DND-41 (cell line): ENCODE measurements around the gene AMOT.
A peak's percentile ranks its signal among the peaks of the same experiment; 100 is the strongest.

Experiments
- ATAC-seq: fragments of 200-7000 bp; cut with Tn5 transposase; 3 replicates; pipeline ENCODE4 v1.9.1; 2021; ENCODE audit warnings: low read depth; ENCODE audit not compliant: insufficient read depth
- DNase-seq: peaks from one replicate; pipeline ENCODE4 v3.0.0-alpha.2; 2020
- H2AFZ ChIP-seq: 2 replicates; pipeline ENCODE4 v1.6.0; 2012; ENCODE audit warnings: low read depth, low read length
- H3K27ac ChIP-seq: 2 replicates; pipeline ENCODE4 v1.5.1; 2012; ENCODE audit warnings: low read length, inconsistent platforms
- H3K27me3 ChIP-seq: fragments of 200-600 bp; sonication (generic); 2 replicates; pipeline ENCODE4 v1.6.0; 2012; ENCODE audit warnings: low read length, mild to moderate bottlenecking, inconsistent platforms; ENCODE audit not compliant: insufficient read depth, poor library complexity
- H3K36me3 ChIP-seq: 2 replicates; pipeline ENCODE4 v1.5.1; 2012; ENCODE audit warnings: low read length, inconsistent platforms; ENCODE audit not compliant: insufficient read depth
- H3K4me1 ChIP-seq: 2 replicates; pipeline ENCODE4 v1.5.1; 2012; ENCODE audit warnings: mild to moderate bottlenecking, low read length; ENCODE audit not compliant: insufficient read depth
- H3K4me2 ChIP-seq: 2 replicates; pipeline ENCODE4 v1.6.0; 2012; ENCODE audit warnings: mild to moderate bottlenecking, moderate library complexity, low read length, inconsistent platforms; ENCODE audit not compliant: insufficient read depth
- H3K4me3 ChIP-seq, 2 experiments: fragments of 200-600 bp in 1 of 2; shearing (Covaris generic) in 1 of 2; 2 replicates each; pipeline ENCODE4 v1.5.1; 2012 to 2016; ENCODE audit warnings: inconsistent platforms in 2 of 2, low read length in 2 of 2, mild to moderate bottlenecking in 2 of 2, low read depth in 1 of 2, moderate library complexity in 1 of 2
- H3K79me2 ChIP-seq: 2 replicates; pipeline ENCODE4 v1.6.0; 2012; ENCODE audit warnings: low read length, inconsistent platforms; ENCODE audit not compliant: insufficient read depth
- H3K9ac ChIP-seq: 2 replicates; pipeline ENCODE4 v1.6.0; 2012; ENCODE audit warnings: low read depth, mild to moderate bottlenecking, inconsistent platforms, low read length, moderate library complexity
- H3K9me3 ChIP-seq: 2 replicates; pipeline ENCODE4 v1.5.1; 2012; ENCODE audit warnings: low read length, moderate library complexity, mild to moderate bottlenecking, inconsistent platforms; ENCODE audit not compliant: insufficient read depth, severe bottlenecking
- H4K20me1 ChIP-seq: 2 replicates; pipeline ENCODE4 v1.6.0; 2012; ENCODE audit warnings: low read length; ENCODE audit not compliant: insufficient read depth
- CTCF ChIP-seq: IDR thresholded peaks from 2 replicates; pipeline ENCODE4 v1.5.1; 2012; ENCODE audit warnings: borderline replicate concordance, low read length, moderate library complexity, mild to moderate bottlenecking; ENCODE audit not compliant: poor library complexity, severe bottlenecking; ENCODE audit errors: extremely low read depth
- EZH2 ChIP-seq: IDR thresholded peaks from 3 replicates; pipeline ENCODE4 v1.6.1; 2012; ENCODE audit warnings: borderline replicate concordance, low read depth, mild to moderate bottlenecking, moderate library complexity, low read length, inconsistent platforms; ENCODE audit not compliant: severe bottlenecking

The AMOT gene

GRCh38 chrX:112851806-112852205 lies 11.2 kb upstream of the AMOT start:
- H3K79me2 ChIP-seq = no peaks in the 10 kb centered on the region
- no peaks in the 10 kb centered on the region for H4K20me1 ChIP-seq
- ATAC-seq = no peak
- no peak overlapping the region for H2AFZ ChIP-seq
- H3K27me3 ChIP-seq = no peaks in the 10 kb centered on the region
- peaks cover 4% of the 10 kb centered on the region for H3K4me1 ChIP-seq
- no peak overlapping the region for H3K4me3 ChIP-seq
- no peak overlapping the region for H3K9ac ChIP-seq
- H3K36me3 ChIP-seq = no peaks in the 10 kb centered on the region
- TF ChIP-seq EZH2 (no peak), CTCF (no peak)
- no peak overlapping the region for H3K27ac ChIP-seq
- no peak overlapping the region for H3K4me2 ChIP-seq
- no peak for DNase-seq
- no peaks in the 10 kb centered on the region for H3K9me3 ChIP-seq

GRCh38 chrX:112851161-112851779 lies 10.6 kb upstream of the AMOT start:
- Histone ChIP-seq H3K4me2 (no peak overlapping the region), H3K36me3 (no peaks in the 10 kb centered on the region), H2AFZ (no peak overlapping the region; the same call in 1 of the 2 replicates), H3K9me3 (no peaks in the 10 kb centered on the region), H3K4me1 (peaks cover 4% of the 10 kb centered on the region), H3K79me2 (no peaks in the 10 kb centered on the region), H3K27ac (no peak overlapping the region), H4K20me1 (no peaks in the 10 kb centered on the region), H3K4me3 (no peak overlapping the region), H3K9ac (no peak overlapping the region), H3K27me3 (no peaks in the 10 kb centered on the region)
- DNase-seq (peak; percentile 4), ATAC-seq (peak; percentile 35; the same call in 1 of the 3 replicates)
- TF ChIP-seq EZH2 (no peak), CTCF (no peak)

GRCh38 chrX:112849016-112849415 lies 8.4 kb upstream of the AMOT start:
- Histone ChIP-seq H3K9ac (no peak overlapping the region), H3K4me3 (no peak overlapping the region), H3K27ac (no peak overlapping the region), H4K20me1 (no peaks in the 10 kb centered on the region), H3K4me1 (peaks cover 4% of the 10 kb centered on the region), H3K9me3 (no peaks in the 10 kb centered on the region), H3K27me3 (no peaks in the 10 kb centered on the region), H3K36me3 (no peaks in the 10 kb centered on the region), H3K79me2 (no peaks in the 10 kb centered on the region), H2AFZ (peak overlapping the region; percentile 36; the same call in 1 of the 2 replicates), H3K4me2 (no peak overlapping the region)
- DNase-seq (no peak), ATAC-seq (peak; percentile 71; the same call in 2 of the 3 replicates)
- no peak for TF ChIP-seq EZH2
- TF ChIP-seq CTCF = no peak

- Histone ChIP-seq H3K4me1 (peaks cover 15% of the 10 kb centered on the region), H3K79me2 (no peaks in the 10 kb centered on the region), H3K27ac (no peak overlapping the region), H3K27me3 (no peaks in the 10 kb centered on the region), H3K9ac (no peak overlapping the region), H3K4me2 (no peak overlapping the region), H3K4me3 (no peak overlapping the region), H2AFZ (no peak overlapping the region), H3K36me3 (no peaks in the 10 kb centered on the region), H4K20me1 (no peaks in the 10 kb centered on the region), H3K9me3 (no peaks in the 10 kb centered on the region)
- DNase-seq (no peak), ATAC-seq (no peak)
- TF ChIP-seq CTCF (no peak), EZH2 (no peak)
Measured at GRCh38 chrX:112846782-112847181, 6.2 kb upstream of the AMOT start.
